DMS 273 (cell line): Measurements from ENCODE around the gene SLC22A17.
"Not testable (repeated sequence)": the region's sequence is repeated elsewhere in the genome, so short reads cannot be mapped to it uniquely, and the experiment has no call there.

Experiments used
- DNase-seq: peaks from one replicate; lab custom pipeline; 2025; ENCODE audit not compliant: unreplicated experiment; lab: John Stamatoyannopoulos, UW

The SLC22A17 gene

DNA sequence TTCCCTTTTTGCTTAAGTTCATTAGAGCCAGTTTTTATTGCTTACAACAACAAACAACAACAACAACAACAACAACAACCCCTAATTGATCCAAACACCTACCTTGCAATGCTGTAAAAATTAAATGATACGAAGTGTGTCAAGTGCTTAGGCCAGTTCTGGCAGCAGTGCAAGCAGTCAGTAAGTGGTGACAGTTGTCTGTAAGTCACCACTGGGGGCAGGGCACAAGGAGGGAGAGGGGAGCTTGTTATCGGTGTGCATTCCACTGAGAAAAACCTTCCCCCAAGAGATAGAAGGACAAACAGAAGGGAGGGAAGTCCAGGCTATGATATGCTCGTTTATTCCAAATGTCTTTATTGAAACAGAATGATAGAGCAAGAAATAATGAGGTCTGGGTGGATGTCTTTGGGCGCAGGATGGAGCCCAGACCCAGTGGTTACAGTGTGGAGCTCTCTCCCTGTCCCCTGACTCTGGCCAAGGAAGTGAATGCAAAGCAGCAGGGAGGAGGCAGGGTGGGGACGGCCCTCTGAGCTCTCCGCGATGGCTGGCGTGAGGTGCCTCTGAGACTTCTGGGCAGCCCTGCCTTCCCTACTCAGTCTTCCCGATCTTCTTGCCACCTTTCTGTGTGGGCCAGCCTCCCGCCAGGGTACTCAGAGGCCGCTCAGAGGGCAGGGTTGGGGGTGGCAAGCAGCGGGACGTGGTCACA is 6.5 kb downstream of the SLC22A17 start:
- DNase-seq, result no peak

DNA sequence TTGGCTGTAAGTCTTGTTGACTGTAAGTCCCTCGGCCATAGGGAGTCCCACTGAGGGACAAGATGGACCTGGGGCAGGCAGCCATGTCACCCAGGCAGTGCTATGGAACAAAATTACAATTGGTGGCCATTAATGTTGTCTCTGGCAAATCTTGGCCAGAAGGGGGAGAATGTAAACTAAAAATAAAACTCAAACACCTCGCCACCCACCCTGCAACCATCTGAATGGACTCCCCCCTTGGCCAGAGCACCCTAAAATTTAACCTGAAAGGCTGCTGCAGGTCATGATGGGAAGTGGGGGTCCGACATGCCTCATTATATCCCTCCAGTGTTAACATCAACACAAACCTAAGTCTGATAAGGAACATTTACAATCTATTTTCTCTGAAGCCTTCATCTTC is 8.2 kb downstream of the SLC22A17 start:
- DNase-seq, result no peak

DNA sequence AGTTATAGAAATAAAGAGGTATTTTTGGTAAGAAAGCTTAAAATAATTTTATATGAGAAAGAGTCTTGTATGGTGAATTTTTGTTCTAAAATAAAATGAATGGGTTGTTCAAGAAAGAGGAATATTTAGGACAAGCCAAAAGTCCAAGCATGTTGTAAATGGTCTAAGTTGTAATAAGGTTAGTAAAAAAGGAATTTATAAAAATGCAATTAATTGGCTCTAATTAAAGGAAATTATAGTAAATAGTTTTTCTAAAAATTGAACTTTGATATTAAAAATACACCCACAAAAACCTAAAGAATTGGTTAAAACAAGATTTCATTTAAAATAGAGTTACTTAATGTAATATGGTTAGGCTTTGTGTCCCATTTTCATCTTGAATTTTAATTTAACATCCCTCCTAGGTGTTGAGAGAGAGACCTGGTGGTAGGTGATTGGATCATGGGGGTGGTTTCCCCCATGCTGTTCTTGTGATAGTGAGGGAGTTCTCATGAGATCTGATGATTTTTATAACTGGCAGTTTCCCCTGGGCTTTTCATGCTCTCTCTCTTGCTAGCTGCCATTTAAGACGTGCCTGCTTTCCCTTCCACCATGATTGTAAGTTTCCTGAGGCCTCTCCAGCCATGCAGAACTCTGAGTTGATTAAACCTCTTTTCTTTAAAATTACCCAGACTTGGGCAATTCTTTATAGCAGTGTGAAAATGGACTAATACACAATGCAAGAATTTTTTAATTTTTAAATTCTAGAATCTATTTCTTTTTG is 13.0 kb downstream of the SLC22A17 start:
- DNase-seq, result peak; percentile 22

DNA sequence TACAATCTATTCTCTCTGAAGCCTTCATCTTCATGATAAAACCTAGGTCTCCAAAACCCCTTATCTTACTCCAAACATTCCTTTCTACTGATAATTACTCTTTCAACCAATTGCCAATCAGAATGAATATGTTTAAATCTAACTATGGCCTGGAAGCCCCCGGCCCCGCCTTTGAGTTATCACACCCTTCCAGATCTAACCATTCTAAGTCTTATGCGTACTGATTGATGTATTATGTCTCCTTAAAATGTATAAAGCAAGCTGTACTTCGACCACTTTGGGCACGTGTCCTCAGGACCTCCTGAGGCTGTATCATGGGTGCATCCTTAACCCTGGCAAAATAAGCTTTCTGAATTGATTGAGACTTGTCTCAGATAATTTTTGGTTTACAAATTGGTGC is 17.1 kb downstream of the SLC22A17 start:
- no peak for DNase-seq

DNA sequence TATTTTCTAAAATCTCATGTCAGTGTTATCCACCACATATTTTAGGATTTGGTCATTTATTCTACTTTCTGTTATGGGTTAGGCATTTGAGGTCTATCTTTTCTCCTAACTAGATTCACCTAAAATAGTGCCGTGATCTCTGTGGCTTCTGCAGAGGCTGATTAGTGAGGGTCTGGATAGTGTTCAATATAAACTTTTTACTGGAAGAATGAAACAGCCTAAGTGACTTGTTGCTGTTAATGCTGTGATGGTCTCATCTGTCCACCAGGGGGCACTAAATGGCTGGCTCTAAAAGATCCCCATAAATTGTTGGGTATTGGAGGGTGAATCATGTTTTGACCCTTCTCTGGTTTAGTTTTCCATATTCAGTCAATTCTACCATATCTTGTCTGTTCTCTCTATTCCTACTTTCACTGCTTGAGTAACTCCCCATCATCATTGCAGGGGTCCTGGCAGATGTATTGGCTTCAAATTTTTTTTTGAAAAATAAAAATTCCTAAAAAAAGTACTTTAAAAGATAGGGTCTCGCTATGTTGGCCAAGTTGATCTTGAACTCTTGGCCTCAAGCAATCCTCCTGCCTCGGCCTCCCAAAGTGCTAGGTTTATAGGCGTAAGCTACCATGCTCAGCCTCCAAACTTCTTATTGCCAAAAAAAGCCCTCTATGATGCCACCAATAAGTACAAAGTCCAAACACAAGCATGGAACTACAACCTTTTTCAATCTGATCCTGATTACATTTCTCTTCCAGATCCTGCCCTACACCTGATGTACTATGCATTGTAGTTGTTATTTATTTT is 24.5 kb downstream of the SLC22A17 start:
- peak; percentile 88 for DNase-seq

DNA sequence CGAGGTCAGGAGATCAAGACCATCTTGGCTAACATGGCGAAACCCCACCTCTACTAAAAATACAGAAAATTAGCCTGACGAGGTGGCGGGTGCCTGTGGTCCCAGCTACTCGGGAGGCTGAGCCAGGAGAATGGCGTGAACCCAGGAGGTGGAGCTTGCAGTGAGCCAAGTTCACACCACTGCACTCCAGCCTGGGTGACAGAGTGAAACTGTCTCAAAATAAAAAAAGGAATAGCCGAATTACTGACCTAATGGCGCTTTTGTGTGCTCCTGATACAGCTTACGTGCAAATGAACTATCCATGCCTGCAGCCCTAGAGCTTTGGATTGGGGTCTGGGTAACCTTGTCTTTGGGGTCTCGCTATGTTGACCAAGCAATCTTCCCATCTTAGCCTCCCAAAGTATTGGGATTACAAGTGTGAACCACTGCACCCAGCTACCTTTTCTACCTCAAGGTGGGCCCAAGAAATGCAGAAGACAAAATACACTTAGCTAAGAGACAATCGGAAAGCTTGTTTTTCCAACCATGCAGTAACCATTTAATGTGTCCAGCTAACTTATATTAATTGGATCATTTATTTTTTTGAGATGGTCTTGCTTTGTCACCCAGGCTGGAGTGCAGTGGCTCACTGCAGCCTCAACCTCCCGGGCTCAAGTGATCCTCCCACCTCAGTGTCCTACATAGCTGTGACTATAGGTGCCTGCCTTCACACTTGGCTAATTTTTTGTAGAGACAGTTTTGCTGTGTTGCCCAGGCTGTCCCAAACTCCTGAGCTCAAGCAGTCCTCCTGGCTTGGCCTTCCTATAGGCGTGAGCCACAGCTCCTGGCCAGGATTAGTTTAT is 26.0 kb downstream of the SLC22A17 start:
- peak; percentile 44 for DNase-seq

DNA sequence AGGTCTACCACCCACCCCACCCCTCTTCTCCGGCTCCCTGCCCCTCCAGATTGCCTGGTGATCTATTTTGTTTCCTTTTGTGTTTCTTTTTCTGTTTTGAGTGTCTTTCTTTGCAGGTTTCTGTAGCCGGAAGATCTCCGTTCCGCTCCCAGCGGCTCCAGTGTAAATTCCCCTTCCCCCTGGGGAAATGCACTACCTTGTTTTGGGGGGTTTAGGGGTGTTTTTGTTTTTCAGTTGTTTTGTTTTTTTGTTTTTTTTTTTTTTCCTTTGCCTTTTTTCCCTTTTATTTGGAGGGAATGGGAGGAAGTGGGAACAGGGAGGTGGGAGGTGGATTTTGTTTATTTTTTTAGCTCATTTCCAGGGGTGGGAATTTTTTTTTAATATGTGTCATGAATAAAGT is 26.9 kb downstream of the SLC22A17 start:
- not testable (repeated sequence) for DNase-seq

DNA sequence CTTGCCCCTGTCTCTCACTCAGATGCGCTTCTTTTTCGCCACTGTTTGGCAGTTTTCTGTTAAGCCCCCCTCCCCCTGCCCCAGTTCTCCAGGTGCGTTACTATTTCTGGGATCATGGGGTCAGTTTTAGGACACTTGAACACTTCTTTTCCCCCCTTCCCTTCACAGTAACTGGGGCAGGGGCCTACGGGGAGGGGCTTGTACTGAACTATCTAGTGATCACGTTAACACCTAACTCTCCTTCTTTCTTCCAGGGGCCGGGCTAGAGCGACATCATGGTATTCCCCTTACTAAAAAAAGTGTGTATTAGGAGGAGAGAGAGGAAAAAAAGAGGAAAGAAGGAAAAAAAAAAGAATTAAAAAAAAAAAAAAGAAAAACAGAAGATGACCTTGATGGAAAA is 27.7 kb downstream of the SLC22A17 start:
- no peak for DNase-seq

DNA sequence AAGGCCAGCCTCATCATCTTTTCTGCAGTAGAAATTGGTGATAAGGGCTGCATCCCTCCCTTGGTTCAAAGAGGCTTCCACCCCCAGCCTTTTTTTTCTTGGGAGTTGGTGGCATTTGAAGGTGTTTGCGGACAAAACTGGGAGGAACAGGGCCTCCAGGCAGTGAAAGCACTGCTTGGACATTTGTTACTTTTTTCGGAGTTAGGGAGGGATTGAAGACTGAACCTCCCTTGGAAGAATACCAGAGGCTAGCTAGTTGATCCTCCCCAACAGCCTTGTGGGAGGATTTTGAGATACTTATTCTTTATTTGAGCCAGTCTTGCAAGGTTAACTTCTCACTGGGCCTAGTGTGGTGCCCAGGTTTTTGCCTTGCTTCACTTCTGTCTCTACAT is 28.2 kb downstream of the SLC22A17 start:
- no peak for DNase-seq

DNA sequence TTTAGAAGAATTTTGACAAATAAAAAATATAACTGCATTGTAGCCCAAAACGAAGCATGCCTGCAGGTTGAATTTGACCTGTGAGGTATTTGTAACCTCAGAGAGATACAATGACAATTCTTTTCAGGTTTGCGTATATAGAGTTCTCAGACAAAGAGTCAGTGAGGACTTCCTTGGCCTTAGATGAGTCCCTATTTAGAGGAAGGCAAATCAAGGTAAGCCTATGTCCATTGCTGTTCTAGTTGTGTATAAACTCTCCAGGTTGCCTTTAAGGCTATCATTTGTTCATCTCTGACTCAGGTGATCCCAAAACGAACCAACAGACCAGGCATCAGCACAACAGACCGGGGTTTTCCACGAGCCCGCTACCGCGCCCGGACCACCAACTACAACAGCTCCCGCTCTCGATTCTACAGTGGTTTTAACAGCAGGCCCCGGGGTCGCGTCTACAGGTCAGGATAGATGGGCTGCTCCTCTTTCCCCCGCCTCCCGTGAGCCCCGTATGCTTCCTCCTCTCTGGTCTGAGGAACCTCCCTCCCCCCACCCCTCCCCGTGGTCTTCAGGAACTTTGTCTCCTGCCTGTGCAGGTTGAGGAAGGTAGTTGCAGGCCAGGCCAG is 28.7 kb downstream of the SLC22A17 start:
- no peak for DNase-seq

DNA sequence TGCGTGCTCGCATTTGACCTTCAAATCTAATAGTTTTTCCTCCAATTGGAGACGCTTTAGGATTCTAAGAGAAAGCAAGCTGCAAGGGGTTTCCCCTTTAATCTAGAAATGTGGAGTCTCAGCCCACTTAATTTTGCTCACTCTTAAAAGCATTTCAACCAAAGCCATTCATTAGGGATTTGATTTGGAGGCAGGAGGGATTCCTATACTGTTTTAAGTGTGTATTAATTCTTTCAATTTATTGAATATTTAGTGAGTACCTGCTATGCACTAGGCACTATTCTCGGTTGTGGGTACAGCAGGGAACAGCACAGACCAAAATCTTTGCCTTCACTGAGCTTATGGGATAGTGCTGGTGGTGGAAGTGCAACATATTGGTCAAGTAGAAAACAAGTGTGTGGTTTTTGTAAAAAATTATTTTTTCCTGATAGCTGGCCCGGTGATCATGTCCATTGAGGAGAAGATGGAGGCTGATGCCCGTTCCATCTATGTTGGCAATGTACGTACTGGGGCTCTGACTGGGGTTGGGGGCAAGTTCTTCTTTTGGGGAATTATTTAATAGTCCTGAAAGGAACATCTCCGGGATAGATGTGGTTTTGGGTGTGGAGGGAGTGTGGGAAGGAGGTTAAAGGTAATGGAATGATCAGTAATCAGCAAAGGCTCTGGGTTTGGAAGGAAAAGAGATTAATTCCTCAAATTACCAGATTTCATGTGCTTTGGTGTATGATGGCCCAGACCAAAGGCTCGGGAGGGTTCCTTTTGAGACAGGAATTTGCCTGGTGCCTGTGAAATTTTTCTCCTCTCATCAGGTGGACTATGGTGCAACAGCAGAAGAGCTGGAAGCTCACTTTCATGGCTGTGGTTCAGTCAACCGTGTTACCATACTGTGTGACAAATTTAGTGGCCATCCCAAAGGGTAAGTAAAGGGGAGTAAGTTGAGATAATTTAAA is 29.8 kb downstream of the SLC22A17 start:
- no peak for DNase-seq

DNA sequence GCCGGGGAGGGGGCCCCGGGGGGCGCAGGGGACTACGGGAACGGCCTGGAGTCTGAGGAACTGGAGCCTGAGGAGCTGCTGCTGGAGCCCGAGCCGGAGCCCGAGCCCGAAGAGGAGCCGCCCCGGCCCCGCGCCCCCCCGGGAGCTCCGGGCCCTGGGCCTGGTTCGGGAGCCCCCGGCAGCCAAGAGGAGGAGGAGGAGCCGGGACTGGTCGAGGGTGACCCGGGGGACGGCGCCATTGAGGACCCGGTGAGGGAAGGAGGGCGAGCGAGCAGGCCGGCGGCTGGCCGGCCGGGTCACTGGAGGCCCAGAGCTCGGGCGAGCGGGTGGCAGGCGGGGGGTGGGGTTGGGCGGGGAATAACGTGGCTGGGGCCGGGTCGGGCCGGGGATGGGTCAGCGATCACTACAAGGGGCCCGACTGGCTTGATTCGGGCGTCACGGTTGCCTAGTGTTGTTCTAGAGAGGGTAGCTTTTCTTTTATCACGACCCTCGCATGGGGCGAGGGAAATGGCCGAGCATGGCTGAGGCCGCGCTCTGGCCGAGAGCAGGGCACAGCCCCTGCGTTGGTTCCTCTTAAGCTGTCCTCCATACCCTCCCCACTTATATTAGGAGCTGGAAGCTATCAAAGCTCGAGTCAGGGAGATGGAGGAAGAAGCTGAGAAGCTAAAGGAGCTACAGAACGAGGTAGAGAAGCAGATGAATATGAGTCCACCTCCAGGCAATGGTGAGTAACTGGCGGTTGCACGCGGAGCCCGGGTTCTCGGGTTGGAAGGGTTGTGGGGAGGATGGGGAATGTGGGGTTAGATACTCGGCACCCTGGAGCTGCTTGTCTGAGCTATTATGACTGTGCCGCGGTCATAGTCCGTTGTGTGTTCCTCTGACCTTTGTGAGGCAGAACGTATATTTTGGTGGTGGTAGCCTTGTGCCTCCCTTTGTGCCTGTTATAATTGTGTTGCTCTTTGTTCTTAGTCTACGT is 30.8 kb downstream of the SLC22A17 start:
- peak; percentile 71 for DNase-seq

DNA sequence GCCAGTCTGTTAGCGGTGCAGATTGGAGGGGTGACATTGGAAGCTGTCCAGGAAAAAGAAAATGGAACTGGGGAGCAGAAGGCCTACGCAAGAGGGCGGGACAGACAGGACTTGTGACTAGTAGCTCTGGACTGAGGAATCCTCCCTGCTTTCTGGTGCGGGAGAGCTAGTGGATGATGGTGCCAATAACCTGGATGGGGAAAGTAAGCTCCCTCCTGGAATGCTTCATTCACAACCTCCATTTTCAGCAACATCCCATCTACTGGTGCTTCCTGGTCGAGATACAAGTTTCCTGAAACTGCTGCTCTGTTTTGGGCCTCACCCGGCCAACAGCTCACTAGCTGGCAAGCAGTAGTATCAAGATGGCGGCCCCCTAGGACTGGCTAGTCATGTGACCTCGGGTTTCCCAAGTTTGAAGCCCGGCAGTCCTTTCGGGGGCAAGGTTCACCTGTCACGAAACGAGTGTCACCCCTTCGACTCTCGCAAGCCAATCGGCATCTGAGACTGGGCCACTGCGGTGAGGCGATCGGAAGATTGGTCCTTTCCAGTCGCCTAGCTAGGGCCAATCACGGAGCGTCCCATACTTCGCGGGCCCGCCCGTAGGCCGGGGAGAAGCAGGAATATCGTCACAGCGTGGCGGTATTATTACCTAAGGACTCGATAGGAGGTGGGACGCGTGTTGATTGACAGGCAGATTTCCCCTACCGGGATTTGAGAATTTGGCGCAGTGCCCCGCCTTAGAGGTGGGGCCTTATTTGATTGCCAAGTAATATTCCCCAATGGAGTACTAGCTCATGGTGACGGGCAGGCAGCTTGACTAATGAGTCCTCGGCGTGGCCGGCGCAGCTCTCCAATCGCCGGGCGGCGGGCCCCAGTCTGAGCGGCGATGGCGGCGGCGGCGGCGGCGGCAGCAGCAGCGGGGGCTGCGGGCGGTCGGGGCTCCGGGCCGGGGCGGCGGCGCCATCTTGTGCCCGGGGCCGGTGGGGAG is 31.8 kb downstream of the SLC22A17 start, which contains the start of gene PABPN1:
PABPN1 (plus strand) TSS at position 874 of the 988 bp plus-strand sequence; CDS start at position 887, 13 bp downstream.
- peak; percentile 100 for DNase-seq

DNA sequence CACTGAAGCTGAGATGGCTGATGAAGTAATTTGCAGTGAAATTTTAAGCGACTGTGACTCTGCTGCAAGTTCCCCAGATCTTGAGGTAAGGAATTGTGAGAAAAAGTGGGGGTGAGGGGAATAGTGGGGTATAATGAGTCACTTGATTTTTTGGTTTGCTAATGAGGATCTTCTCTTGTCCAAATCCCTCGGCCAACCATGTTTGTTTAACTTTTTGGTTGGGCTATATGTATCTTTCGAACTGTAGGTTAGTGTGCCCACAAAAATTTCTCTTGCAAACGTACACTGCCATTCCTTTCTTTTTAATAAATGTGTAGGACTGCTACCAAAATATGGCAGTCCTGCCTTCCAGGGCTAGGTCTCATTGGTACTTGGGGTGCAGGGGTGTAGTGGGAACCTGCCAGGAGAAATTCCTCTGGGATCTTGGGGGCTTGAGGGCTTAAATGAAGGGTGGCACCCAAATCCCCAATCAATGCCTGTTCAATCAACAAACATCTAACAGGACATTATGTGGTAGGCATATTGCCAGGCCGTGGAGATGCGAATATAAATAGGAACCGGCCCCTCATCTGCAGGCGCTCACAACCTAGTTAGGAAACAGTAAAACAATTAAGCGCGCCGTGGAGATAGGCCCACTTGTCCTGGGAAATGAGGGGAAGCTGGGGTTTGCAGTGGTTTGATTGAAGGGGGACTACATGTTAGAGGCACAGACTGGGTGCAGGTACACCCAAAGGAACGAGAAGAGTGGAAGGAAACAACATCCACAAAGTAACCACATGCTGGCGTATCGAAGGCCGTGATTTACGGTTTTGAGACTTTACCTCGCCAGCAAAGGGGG is 32.7 kb downstream of the SLC22A17 start:
- DNase-seq, result peak; percentile 49

DNA sequence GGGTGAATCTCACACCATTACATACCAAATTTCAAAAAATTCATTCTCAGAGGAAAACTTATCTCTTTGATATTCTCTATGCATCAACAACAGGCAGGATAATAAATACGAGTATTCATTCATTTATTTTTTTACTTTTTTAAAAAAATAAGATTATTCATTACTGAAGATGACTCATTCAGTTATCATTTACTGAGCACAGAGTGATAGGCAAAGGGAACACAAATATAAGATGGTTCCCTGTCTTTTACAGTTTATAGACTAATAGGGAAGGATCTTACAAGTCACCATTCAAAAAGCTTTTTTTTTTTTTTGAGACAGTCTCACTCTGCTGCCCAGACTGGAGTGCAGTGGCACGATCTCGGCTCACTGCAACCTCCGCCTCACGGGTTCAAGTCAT is 36.4 kb downstream of the SLC22A17 start:
- no peak for DNase-seq

DNA sequence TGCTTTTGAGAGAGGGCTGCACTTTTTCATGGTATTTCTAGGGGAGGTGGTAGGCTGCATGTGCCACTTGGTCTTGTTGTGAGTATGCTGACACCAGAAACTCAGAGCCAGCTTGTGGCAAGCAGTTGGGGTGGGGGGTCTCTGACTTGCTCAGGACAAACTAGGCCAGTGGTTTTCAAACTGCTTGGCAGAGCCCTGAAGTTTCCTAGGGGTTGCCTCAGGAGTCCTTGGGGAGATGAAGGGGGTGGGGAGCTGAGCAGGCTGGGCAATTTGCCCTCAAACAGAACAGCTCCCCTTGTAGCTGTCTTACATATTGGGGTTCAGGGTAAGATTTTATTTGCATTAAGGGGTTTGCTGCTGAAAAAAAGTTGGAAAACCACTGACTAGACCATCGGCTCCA is 42.1 kb downstream of the SLC22A17 start:
- DNase-seq, result no peak
